Measurements from ENCODE around the gene RCSD1. TPM values are rescaled to one million over a fixed set of nuclear protein-coding genes. Genes with fewer than 3 reads are reported as not detected.
"Not testable (repeated sequence)": the region's sequence is repeated elsewhere in the genome, so short reads cannot be mapped to it uniquely, and the experiment has no call there.

Gene RCSD1, protein sequence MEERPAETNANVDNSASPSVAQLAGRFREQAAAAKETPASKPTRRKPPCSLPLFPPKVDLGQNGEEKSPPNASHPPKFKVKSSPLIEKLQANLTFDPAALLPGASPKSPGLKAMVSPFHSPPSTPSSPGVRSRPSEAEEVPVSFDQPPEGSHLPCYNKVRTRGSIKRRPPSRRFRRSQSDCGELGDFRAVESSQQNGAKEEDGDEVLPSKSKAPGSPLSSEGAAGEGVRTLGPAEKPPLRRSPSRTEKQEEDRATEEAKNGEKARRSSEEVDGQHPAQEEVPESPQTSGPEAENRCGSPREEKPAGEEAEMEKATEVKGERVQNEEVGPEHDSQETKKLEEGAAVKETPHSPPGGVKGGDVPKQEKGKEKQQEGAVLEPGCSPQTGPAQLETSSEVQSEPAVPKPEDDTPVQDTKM
- total RNA-seq: 12.7 TPM
- long read RNA-seq, transcript RCSD1-202 (7 exons, 3,135 nt): major isoform, 42 of 57 reads
- long read RNA-seq, partial matches to known transcripts: 1 of 57 reads
- long read RNA-seq, other reads (novel, unspliced or antisense): 11 of 57 reads

DNA sequence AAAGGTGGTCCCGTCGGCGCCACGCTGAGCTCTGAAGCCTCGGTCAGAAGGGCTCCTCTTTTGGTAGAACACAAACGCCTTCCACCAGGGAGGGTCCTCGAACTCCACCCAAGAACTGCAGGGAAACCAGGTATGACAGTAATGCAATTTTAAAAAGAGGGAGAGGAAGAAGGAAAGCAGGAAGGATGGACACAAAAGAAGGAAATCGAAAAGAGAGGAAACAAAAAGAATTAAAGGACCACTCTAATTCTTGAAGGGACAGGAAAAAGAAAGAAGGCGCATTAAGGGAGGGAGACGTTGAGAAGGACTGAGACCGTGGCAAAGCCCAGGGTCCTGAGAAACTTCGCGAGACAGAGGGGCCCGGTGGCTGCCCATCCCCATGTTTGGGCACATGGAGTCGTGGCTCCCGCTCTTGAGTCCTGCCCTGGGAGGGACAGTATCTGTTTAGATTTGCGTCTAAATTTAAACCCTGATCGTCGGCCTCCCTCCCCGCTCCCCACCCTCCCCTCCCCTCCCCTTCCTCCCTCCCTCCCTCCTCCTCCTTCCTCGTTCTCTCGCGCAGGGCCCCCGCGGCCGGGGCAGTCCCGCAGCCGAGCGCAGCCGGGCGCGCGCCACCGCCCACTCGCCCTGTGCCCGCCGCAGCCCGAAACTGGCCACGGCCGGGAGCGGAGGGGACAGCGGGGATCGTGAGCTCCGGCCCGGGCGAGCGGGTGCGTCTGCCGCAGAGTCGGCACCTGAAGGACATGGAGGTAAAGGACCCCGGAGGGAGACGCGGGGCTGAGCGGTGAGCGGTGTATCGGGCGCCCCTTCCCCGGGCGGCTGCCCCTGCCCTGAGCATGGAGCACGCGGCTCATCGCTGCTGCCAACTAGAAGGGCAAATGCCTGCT lies at the start of gene RCSD1:
Gene RCSD1 (plus strand): TSS at position 552 of the 887 bp plus-strand sequence. CDS start 192 bp downstream, at position 744.
- DNase-seq (ENCODE audit: low spot score): no peak

DNA sequence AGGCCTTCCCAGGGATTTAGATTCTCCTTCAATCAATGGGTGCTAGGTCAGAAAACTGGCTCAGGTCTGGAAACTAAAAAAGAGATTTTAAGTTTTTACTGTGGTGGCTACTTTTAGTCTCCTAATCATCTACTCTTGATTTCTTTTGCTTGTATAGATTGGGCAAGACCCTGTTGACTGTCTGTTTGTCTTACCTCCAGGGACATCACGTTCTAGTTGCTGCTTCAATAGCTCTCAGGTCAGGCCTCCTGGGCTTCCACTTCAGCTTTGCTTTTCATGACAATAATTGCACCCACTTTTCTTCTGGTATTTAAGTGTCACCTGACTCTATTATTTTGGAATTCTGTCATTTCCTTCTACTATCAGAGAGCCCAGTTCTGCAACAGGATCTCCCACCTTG lies 48.0 kb upstream of the RCSD1 start:
- no peak for DNase-seq (ENCODE audit: low spot score)

DNA sequence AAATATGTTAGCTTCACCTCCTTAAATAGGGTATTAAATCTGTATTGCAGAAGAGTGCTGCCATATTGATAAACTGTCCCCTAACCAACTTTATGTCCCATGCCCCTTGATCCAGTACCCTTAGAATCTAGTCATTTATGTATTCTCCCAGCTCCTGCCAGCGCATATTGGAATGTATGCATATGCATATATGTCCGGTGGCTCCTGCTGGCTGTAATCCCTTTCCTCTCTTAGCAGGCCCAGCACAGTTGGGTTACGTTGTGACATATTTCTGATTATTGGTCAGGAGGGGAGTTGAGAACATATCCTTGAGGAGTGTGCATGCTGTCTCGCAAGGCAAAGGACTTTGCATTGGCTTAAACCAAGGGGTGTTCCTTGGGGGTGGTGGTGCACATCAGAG lies 47.3 kb upstream of the RCSD1 start:
- no peak for DNase-seq (ENCODE audit: low spot score)

DNA sequence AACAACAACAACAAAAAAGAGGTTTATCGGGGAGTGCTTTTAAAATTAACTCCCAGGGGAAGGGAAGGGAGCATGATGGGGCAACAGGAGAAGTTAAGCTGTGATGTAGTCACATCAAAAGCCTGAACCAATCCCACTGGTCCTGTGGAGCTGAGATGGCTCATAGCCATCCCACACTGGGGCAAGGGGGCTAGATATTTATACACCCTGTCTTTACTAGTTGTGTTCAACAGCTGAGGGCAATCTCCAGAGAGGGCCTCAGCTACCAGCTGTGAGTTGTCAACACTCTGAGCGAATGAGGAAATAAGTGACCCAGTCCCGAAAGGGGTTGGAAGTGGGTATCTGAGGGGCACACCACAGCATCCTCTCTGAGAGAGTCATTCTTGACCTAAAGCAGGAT lies 45.5 kb upstream of the RCSD1 start:
- DNase-seq (ENCODE audit: low spot score): no peak

DNA sequence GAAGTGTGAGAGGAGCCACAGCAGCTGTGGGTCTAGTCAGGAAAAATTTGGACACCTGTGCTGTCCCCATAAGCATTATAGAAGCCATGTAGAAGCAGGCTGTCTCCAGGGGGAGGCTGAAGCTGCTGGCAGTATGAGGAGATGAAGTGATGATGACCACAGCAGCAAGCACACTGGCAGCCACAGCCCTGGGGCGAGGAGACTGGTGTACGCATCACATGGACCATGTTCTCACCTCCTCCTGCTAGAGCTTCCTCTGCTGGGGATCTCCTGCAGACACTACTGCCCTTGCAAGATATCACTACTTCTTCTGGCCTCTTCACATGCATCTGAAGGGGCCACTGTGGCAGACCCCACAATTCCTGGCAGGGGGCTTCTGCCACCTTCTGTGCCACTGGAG lies 42.7 kb upstream of the RCSD1 start:
- no peak for DNase-seq (ENCODE audit: low spot score)

DNA sequence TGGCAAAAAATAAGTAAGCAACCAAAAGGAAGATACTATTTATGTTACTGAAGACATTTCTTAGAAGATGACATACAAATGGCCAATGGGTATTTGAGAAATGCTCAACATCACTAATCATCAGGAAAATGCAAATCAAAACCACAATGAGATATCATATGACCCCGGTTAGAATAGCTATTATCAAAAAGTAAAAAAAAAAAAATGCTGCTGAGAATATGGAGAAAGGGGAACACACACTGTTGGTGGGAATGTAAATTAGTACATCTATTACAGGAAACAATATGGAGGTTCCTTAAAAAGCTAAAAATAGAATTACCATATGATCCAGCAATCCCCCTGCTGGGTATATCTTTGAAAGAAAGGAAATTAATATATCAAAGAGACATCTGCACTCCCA lies 42.2 kb upstream of the RCSD1 start:
- DNase-seq (ENCODE audit: low spot score): no peak

DNA sequence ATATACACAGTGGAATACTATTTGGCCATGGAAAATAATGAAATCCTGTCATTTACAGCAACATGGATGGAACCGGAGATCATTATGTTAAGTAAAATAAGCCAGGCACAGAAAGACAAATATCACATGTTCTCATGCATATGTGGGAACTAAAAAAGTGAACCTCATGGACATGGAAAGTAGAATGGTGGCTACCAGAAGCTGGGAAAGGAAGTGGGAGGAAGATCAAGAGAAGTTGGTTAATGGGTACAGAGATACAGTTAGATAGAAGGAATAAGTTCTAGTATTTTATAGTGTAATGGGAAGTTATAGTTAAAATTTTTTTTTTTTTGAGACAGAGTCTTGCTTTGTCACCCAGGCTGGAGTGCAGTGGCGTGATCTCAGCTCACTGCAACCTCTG lies 41.7 kb upstream of the RCSD1 start:
- no peak for DNase-seq (ENCODE audit: low spot score)

DNA sequence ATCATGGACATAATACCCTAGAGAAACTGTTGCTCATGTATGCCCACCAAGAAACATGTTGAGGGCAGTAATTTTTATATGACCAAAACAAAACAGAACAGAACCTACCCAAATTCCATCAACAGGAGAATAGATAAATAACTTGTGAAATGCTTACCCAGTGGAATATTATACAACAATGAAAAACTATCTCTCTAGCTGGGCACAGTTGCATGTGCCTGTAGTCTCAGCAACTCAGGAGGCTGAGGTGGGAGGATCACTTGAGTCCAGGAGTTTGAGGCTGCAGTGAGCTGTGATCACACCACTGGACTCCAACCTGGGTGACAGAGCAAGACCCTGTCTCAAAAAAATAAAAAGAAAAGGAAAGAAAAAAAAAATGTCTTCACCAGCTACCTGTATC lies 37.6 kb upstream of the RCSD1 start:
- no peak for DNase-seq (ENCODE audit: low spot score)

DNA sequence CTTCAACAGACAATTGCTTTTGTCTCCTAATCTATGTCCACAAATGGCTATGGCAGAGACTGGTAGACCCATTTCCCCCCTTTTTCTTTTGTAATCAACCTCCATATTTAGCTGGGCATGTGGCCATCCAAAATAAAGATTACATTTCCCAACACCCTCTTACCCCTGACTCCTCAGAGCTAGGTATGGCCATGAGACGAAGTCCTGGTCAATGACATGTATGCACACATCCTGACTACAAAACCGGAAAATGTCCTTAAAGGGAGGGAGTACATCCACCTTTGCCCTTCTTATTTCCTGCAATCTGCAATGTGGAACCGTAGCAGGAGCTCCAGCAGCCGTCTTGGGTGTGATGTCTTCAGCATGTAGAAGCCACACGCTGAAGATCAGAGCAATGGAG lies 36.2 kb upstream of the RCSD1 start:
- DNase-seq (ENCODE audit: low spot score): no peak

DNA sequence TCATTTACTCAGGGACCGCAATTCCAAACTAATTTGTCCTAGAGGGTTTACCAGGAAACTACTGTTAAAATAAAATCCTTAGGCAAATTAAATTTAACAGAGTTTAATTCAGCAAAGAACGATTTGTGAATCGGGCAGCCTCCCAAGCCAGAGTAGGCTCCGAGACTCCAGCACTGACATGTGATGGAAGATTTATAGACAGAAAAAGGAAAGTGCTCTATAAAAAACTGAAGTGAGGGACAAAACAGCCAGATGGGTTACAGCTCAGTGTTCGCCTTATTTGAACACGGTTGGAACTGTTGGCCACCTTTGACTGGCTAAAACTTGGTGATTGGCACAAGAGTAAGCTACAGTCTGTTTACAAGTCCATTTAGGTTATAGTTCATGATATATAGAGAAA lies 35.2 kb upstream of the RCSD1 start:
- DNase-seq (ENCODE audit: low spot score): no peak

DNA sequence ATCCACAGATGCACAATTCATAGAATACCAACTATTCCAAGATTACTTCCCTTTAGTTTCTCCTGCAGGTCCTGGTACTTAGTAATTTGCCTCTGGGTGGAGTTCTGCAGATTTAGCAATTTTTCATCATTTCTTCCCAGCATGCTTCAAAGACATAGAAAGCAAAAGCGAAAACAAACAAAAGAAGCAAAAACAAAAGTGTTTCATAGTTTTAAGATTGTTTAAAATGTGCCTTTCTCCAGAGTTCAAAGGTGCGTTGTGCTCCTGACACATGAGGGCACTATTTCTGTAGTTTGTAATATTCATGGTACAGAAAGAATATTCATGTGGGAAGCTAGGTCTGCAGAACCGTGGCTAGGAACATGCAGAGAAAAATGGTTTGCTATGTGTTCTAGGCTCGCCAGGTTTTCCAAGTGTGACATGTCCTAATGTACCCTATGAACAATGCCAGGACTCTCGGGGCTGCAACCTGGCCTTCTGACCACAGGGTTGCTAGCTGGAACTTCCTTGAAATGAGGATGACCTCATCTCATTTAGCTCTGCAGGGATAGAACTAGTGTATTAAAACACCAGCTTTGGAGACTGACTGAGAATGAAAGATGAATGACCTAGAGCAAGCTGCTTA lies 30.0 kb upstream of the RCSD1 start:
- no peak for DNase-seq (ENCODE audit: low spot score)

DNA sequence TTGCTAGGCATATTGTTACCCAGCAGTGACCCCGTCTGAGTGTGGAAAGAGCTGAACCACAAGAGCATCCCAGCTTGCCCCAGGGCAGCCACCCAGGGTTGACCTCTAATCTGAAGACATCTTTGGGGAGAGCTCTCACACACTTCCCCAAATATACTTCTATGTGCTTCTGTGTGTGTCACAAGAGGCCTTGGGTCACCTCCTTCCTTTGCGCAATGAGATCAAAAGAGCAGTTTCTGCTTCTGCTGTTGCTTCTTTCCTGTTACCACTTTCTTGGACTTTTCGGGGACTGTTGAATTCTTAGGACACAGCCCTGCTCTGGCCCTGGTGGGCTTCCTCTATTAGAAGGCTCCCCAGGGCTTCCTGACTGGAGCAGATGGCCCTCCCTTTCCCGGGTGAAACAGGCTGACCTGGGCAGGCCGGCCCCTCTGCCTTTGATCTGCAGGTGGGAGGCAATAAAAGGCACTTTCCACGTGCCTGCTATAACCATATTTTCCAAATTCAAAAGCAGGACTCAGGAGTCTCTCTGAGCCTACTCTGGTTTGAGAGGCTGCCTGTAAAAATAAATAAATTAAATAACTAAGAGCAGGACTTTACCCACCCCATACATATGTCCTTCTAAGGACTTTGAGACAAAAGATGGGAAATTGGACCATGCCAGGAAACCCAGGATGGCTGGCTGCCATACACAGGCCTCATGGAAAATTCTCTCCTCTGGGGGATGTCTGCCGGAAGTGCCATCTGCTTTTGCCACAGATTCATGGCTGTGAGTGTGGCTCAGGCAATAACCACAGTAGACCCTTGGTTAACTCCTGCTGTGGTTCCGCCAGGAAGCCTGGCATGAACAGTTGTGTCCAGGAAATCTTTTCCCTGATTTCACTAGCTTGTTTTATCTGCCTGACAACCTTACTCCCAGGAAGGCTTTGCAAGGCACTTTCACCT lies 28.3 kb upstream of the RCSD1 start:
- DNase-seq (ENCODE audit: low spot score): no peak

DNA sequence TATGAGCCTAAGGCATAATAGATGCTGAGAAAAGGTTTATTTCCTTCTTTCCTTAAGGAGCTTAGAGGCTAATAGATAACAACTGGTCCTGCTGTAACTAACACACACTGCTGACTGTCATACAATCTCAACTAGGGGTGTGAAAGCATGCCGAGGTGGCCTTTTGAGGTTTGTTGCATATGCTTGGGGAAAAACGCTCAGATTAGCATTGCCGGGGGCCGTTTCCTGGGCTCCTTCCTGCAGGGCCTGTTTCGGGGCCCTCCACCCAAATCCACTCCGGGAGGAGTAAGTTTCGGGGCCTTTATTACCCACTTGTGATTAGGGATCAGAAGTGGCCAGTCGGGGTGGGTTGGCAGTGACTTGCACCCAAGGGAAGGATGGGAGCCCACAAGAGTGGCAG lies 27.2 kb upstream of the RCSD1 start:
- no peak for DNase-seq (ENCODE audit: low spot score)

DNA sequence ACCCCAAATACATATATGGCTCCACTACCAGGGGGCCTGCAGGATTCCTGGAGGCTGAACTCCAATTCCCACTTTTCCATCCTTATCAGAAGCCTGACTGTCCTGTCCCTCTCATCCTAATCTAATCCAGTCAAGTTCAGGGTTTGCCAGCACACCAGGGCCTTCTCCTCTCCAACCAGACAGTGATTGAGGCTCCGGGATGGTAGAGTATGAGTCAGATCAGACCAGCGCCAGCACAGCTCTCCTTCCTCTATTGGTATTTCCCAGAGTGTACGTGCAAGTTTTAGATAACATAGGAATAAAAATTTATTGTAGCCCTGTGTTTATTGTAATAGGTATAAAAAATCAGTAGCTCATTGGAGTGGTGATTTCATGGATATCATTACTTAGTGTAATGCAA lies 24.5 kb upstream of the RCSD1 start:
- no peak for DNase-seq (ENCODE audit: low spot score)

DNA sequence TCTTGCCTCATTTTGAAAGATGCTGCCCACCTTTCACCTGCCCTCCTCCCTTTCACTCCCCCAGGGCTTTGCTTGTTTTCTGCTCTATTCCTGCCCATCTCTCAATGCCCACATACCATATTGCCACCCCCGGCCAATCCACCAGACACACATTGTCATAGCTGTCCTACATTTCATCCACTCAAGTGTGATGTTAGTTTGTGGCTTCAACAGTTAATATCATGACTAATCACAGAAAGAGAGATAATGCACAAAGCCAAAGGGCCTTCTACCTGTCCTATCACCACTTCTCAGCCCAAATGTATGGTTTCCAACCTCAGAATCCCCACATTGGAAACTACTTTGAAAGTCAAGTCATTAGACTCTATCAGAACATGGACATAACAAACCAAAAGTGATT lies 18.0 kb upstream of the RCSD1 start:
- no peak for DNase-seq (ENCODE audit: low spot score)

DNA sequence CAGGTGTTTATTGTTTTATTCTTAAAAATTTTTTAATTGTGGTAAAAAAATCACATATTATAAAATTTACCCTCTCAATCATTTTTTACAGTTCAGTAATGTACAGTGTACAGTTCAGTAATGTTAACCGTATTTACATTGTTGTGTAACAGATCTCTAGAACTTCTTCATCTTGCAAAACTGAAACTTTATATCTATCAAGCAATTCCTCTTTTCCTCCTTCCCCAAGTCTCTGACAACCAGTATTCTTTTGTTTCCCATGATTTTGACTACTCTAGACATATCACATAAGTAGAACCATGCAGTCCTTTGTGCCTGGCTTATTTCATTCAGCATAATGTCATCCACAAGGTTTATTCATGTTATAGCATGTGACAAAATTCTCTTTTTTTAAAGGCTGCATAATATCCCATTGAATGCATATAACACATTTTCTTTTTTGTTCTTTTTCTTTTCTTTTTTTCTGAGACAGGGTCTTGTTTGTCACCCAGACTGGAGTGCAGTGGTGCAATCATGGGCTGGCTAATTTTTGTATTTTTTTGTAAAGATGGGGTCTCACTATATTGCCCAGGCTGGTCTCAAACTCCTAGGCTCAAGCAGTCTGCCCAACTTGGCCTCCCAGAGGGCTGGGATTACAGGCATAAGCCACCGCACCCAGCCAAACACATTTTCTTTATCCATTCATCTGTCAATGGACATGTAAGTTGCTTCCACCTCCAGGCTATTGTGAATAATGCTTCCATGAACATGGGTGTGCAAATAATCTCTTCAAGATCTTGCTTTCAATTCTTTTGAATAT lies 17.2 kb upstream of the RCSD1 start:
- DNase-seq (ENCODE audit: low spot score): no peak

DNA sequence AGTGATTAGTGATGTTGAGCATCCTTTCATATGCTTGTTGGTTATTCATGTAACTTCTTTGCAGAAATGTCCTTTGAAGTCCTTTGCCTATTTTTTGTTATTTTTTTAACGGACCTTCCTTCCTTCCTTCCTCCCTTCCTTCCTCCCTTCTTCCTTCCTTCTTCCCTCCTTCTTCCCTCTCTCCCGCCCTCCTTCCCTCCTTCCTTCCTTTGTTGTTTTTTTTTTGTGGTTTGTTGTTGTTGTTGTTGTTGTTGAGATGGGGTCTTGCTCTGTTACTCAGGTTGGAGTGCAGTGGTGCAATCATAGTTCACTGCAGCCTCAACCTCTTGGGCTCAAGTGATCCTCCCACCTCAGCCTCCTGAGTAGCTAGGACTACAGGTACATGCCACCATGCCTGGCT lies 16.0 kb upstream of the RCSD1 start:
- not testable (repeated sequence) for DNase-seq (ENCODE audit: low spot score)

DNA sequence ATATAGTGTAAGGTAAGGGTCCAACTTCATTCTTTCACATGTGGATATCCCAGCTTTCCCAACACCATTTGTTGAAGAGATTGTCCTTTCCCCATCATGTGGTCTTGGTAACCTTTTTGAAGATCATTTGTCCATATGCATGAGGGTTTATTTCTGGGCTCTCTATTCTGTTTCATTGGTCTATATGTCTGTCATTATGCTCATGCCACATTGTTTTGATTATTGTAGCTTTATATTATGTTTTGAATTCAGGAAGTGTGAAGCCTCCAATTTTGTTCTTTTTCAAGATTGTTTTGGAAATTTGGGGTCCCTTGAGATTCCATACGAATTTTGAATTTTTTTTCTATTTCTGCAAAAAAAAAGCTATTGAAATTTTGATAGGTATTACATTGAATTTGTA lies 15.2 kb upstream of the RCSD1 start:
- no peak for DNase-seq (ENCODE audit: low spot score)

DNA sequence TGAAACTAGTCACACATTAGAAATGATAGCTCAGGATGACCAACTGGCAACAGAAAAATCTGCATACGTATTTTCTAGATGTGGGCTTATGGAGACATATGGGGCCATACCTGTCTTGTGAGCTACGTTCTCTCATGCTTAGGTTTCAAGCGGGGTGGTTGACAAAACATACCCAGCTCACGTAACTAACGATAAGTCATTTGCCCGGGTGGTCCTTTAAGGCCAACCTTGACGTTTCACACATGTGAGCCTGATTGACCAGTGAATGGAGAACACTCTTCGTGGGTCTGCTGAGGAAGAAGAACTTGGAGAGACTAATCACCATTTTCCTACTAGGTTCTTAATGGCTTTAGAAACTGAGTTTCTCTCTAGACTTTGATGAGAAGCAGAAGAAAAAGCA lies 13.5 kb upstream of the RCSD1 start:
- DNase-seq (ENCODE audit: low spot score): no peak

All from mesenteric fat pad (tissue), 1 donor.